ENCODE measurements around the gene LRCOL1.

GRCh38 chr12:132659146-132659545 is 48.8 kb upstream of the LRCOL1 start:
- peak; percentile 2 for TF ChIP-seq CTCF (IDR thresholded peaks at IDR 0.05; ENCODE audit: borderline replicate concordance, extremely low read depth, low read length, poor library complexity, severe bottlenecking)
- TF ChIP-seq EZH2 (IDR thresholded peaks at IDR 0.05; ENCODE audit: borderline replicate concordance, low read depth, low read length, severe bottlenecking), result no peak

Data from DND-41 (cell line).